ENCODE results near the gene MYH9.
A peak's percentile ranks its signal among the peaks of the same experiment; 100 is the strongest.

DNA sequence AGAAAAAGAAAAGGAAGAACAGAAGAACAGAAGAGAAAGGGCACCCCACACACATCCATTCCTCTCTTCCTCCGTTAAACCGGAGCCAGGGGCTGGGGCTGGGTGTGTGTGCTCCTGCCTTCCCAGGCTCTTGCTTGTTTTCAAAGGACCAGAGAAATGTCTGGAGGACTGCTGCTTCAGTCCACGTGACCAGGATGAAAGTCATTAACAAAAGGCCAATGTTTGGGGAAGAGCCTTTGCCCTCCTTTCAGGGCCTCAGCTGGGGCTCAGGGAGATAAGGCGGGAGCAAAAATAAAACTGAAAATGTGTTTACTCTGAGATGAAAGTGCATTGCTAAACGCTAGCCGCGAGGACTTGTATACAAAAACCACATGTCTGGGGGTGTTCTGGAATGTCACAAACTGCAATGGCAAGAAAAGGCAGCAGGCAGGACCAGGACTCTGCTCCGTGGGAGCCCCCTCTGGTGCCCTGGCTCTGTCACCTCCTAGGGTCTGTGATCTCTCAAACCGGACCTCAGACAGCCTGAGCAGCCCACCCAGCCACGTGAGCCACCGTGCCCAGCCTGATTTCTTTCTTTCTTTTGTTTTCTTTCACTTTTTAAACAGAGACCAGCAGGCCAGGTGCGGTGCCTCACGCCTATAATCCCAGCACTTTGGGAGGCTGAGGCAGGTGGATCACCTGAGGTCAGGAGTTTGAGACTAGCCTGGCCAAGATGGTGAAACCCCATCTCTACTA lies 31.6 kb upstream of the MYH9 start:
- TF ChIP-seq, protein P1, sequence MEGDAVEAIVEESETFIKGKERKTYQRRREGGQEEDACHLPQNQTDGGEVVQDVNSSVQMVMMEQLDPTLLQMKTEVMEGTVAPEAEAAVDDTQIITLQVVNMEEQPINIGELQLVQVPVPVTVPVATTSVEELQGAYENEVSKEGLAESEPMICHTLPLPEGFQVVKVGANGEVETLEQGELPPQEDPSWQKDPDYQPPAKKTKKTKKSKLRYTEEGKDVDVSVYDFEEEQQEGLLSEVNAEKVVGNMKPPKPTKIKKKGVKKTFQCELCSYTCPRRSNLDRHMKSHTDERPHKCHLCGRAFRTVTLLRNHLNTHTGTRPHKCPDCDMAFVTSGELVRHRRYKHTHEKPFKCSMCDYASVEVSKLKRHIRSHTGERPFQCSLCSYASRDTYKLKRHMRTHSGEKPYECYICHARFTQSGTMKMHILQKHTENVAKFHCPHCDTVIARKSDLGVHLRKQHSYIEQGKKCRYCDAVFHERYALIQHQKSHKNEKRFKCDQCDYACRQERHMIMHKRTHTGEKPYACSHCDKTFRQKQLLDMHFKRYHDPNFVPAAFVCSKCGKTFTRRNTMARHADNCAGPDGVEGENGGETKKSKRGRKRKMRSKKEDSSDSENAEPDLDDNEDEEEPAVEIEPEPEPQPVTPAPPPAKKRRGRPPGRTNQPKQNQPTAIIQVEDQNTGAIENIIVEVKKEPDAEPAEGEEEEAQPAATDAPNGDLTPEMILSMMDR (IDR thresholded peaks at IDR 0.05; ENCODE audit: low read depth, low read length, missing input control), result no peak
- TF ChIP-seq SP1 (IDR thresholded peaks at IDR 0.05) (peak; percentile 87), NR2F2 (IDR thresholded peaks at IDR 0.05) (peak; percentile 99), TAF1 (conservative IDR thresholded peaks at IDR 0.05) (no peak)
- TF ChIP-seq, protein P2, sequence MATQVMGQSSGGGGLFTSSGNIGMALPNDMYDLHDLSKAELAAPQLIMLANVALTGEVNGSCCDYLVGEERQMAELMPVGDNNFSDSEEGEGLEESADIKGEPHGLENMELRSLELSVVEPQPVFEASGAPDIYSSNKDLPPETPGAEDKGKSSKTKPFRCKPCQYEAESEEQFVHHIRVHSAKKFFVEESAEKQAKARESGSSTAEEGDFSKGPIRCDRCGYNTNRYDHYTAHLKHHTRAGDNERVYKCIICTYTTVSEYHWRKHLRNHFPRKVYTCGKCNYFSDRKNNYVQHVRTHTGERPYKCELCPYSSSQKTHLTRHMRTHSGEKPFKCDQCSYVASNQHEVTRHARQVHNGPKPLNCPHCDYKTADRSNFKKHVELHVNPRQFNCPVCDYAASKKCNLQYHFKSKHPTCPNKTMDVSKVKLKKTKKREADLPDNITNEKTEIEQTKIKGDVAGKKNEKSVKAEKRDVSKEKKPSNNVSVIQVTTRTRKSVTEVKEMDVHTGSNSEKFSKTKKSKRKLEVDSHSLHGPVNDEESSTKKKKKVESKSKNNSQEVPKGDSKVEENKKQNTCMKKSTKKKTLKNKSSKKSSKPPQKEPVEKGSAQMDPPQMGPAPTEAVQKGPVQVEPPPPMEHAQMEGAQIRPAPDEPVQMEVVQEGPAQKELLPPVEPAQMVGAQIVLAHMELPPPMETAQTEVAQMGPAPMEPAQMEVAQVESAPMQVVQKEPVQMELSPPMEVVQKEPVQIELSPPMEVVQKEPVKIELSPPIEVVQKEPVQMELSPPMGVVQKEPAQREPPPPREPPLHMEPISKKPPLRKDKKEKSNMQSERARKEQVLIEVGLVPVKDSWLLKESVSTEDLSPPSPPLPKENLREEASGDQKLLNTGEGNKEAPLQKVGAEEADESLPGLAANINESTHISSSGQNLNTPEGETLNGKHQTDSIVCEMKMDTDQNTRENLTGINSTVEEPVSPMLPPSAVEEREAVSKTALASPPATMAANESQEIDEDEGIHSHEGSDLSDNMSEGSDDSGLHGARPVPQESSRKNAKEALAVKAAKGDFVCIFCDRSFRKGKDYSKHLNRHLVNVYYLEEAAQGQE (IDR thresholded peaks at IDR 0.05), result peak; percentile 50
